GM19238 (cell line): ENCODE data around the gene ADAMTS2.

Source experiments
- DNase-seq: peaks from one replicate; pipeline ENCODE4 v3.0.0; 2011; ENCODE audit warnings: low spot score; ENCODE audit not compliant: insufficient read length

ADAMTS2 gene

DNA sequence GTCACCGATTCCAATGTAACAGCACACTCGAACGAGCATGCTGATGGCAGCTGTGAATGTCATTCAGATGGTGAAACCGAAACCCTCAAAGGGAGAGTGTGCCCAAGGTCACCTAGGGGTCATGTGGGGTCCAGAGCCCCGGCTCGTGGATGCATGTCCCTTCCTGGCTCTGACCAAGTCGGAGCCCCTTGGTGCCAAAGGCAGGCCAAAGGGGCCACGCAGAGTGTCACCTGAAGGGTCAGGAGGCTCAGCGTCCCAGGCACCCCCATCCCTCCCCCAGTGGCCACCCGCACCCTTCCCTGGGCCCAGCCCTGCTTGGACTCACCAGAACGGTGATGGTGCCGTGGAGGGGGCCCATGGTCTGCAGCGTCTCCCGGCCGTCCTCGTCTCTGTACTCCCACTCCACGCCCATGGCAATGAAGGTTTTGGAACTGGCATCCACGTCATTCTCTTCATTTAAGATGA lies 215.6 kb downstream of the ADAMTS2 start:
- no peak for DNase-seq

DNA sequence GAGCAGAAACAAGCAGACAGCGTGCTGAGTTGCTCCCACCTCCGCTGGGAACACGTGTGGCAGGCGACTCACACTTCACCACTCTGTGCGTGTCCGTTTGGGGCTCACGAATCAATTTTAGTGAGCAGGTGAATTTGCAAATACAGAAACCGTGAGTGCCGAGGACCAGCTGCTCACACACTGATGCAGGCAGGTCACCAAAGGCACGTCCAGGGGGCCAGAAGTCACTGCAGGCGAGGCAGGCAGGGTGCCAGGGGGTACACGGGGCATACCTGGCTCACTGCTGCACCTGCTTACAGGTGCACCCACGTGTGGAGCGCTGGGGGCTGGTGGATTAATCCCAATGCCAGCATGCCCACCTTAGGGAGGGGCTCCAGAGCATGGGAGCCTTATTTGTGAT lies 216.3 kb downstream of the ADAMTS2 start:
- no peak for DNase-seq

DNA sequence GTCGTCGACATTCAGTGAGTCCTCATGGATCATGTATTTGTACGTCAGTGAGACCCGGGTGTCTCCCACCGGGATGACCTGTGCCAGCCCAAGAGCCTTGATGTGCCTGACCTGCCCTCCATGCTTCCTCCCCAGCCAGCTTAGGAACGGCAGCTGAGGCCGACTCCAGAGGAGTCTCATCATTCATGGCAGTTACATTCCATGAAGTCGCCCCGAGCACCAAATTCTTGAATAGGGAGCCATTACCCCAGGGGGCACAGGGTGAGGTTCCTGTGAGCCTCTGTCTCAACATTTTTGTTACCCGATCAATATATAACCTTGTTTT lies 217.3 kb downstream of the ADAMTS2 start:
- no peak for DNase-seq

DNA sequence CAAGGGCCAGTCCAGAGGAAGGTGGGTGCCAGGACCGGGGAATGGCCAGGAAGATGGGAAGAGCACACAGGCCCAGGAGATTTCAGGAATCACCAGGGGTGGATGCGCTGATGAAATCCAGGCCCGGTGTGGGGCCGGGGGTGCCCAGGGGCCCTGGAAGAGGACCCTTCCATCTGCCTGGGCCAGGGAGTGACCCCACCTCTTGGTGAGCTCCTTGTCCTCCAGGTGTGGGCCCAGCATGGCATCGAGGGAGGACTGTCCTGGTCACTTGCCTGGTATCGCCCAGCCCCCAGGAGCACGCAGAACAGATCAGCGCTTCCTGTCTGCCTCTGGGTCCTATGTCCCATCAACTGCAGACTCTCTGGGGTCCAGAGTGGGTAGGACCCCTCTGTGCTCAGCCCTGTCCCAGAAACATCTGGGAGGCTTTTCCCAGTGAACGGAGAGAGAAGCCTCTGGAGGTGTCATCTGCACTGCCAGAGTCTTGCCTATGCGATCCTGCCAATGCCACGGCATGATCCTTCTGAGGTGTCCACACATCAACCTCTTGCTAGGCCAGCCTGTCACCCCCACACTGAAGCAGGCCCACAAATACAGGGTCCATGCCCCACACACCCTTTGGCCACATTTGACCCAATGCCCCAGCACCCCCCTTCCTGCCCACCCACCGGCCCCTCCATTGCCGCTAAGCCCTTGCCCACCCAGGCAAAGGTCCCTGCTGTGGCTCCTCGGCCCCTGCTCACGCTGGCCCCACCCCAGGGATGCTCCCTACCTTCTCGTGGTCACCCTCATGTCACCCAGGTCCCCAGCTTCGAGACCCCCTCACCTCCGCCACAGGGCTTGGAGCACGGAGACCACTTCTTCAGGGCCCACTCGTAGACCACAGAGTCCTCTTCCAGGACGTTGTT lies 217.9 kb downstream of the ADAMTS2 start:
- DNase-seq: no peak

DNA sequence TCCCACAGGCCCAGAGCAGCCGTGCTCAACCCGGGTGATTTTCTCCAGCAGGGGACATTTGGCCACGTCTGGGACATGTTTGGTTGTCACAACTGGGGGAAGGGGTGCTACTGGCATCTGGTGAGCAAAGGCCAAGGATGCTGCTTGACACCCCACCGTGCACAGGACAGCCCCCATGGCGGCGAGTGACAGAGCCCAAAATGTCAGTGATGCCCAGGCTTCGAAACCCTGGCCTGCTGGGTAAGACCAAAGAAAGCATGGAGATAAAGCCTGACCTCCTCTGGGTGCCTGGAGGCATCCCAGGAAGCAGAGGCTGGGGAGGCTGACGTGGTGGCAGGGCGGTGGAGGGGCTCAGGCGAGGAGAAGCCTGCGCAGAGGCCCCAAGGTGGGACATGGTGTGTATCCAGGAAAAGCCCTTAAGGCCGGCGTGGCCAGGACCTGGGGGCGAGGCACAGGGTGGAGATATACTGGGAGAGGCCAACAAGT lies 218.7 kb downstream of the ADAMTS2 start:
- DNase-seq: no peak

- DNase-seq: no peak
These were observed 219.3 kb downstream of the ADAMTS2 start for GRCh38 chr5:179125789-179126505.

GRCh38 chr5:179124853-179125788 lies 220.1 kb downstream of the ADAMTS2 start:
- no peak for DNase-seq

- no peak for DNase-seq
These were observed 220.9 kb downstream of the ADAMTS2 start for GRCh38 chr5:179124273-179124852.

DNA sequence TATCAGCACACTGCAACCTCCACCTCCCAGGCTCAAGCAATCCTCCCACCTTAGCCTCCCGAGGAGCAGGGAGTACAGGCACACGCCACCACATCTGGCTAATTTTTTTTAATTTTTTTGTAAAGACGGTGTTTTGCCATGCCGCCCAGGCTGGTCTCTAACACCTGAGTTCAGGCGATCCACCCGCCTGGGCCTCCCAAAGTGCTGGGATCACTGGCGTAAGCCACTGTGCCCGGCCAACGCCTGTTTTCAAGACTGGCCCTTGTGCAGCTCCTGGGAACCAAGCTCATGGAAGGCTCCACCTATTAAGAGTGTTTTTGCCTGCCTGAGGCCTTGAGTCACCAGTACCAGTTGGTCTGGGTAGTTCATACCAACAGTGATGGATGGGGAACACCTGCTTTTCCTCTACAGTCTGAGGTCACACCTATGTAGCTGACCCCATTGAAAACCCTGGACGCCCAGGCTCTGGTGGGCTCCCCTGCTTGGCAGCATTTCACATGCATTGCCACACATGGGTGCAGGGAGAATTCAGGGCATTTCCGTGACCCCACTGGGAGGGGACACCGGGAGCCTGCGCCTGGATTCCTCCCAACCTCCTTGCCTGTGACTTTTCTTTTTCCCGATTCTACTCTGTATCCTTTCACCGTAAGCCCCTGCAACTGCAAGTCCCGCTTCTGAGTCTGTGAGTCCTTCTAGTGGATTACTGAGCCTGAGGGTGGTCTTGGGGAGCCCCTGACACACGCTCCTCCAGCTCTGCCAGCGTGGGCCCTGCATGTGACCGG lies 221.6 kb downstream of the ADAMTS2 start:
- DNase-seq: no peak

- no peak for DNase-seq
These were observed 222.2 kb downstream of the ADAMTS2 start for GRCh38 chr5:179123109-179123426.

DNA sequence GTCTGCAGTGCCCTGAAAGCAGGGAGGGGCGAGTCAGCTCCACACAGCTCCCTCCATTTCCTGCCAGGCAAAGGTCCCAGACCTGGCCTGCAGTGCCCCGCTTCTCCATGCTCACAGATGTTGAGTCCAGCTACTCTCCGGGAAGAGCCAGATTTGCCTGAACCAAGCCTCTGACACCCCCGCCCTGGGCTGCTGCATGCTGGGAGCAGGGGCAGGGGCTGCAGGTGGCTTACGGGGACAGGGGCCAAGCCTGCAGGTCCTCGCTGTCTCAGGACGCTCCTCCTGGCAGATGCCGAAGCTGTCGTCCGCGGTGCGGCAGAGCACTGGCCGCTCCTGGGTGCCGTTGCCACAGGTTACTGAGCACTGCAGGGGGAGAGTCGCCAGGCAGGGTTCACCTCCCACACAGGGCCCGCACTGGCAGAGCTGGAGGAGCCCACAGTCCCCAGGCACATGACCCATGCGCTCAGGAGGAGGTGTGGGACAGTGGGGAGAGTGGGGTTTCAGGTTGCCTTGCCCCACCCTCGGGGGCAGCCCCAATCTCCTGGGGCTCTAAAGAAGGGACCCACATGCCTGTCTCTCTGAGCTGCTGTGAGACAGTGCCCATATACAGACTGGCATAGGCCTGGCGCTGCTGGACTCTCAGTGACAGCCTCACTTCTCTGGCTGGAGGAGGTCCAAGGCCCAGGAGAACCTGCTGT lies 222.7 kb downstream of the ADAMTS2 start:
- no peak for DNase-seq

GRCh38 chr5:179121667-179122111 lies 223.6 kb downstream of the ADAMTS2 start:
- no peak for DNase-seq

- no peak for DNase-seq
These were observed 224.2 kb downstream of the ADAMTS2 start for GRCh38 chr5:179120951-179121666.

DNA sequence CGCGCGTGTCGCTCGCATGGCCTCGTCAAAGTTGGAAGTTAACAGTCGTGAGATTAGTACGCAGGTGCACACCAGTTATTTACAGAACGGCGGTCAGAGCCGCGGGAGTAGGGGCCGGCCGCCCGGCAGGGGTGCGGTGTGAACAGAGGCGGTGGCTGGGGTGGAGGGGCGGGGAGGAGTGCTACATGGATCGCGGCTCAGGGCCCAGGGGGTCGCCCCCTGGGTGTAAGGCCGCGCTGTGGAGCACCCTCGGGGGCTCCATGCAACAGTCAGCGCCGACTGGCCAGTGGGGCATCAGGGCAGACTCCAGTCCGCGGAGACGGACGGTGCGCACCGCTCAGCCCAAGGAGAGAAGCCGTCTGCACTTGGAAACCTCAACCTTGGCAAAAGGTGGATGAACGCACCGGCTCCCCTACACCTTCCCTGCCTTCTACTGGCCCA lies 224.8 kb downstream of the ADAMTS2 start:
- no peak for DNase-seq

DNA sequence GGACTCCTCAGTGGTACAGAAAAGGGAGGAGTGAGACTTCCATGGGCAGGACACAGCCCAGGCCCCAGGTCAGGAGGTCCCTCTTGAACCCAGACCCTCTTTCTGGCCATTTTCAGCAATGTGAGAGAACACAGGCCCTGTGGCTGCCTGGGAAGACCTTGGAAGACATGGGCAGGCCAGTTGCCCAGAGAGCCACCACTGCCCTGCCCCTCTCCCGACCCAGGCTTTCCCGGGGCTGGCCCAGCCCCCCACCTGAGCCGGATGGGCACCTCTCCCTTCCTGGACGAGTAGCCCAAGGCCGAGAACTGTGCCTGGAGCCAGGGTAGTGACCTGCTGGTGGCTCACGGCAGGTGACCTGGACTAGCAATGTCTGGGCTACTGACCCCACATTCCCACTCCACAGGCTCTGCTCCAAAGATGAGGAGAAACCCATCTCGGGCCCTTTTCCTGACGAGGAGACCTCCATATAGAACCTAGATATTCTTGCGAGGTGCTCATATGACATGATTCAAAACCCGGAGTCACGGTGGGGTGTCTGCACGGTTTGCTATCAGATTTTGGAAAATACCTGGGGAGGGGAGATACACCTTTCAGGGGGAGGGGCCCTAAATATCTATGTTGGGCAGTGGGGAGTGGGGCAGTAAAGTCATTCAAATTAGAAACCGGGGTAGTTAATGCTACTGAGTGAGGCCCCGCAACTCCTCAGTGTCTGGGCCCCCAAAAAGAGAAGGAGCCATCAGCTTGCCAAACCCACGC lies 225.7 kb downstream of the ADAMTS2 start:
- DNase-seq: no peak

DNA sequence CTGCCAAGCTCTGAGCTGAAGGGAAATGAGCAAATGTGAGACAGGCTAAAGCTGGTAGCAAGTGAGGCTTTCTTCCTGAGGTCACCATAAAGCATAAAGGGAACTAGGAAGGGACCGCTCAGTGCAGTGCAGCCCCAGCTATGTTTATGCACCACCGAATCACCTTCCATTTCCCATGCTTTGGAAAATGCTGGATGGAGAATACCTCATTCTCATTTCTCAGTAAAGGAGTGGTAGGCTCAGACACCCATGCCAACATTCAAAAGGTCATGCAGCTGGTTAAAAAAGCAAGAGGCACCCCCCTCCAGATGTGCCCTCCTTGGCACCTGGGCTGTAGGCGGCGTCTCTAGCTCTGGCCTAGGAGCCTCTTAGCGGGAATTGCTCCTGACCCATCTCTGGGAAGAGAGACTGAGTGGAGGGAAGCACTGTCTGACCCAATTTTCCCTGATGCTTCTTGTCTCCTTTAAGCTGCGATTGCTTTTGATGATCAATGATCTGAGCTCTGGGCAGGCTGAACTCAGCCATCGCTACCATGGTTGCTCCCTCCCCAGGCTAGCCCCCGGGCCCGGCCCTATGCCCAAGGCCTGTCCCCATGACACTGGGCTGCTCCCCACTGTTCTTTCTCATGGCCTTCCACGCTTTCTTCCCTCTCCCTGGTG lies 226.4 kb downstream of the ADAMTS2 start:
- no peak for DNase-seq

DNA sequence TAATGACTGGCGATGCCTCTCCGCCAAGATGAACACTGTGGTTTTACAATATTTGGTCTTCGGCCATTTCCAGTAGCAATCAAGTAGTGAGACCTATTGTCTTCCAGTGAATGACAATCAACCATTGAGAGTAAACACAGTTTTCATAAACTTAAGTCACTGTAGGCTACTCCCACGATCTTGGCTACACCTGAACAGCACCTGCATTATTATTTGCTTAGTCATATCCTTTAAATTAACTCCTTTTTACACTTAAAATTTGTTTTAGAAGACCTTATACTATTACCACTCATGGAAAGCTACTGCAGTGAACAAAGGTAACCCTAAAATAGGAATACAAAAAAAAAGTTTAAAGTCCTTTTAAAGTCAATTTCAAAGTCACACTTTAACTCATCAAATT lies 226.9 kb downstream of the ADAMTS2 start:
- DNase-seq: no peak
